ENCODE results near the gene DAPK2.

Gene DAPK2

GRCh38 chr15:63917588-63918316, 128.5 kb downstream of the DAPK2 start:
- DNase-seq (no peak), ATAC-seq (ENCODE audit: insufficient read depth, low read depth) (no peak)
- Histone ChIP-seq H3K4me2 (ENCODE audit: insufficient read depth, low read length) (no peak overlapping the region), H3K9ac (ENCODE audit: low read depth, low read length) (no peak overlapping the region), H3K4me1 (ENCODE audit: insufficient read depth, low read length) (0 out of 2 replicates have a peak, but pooled peaks cover 8% of the 10 kb centered on the region), H3K27ac (ENCODE audit: low read length) (no peak overlapping the region), H3K27me3 (ENCODE audit: insufficient read depth, low read length, poor library complexity) (peaks cover 4% of the 10 kb centered on the region), H3K79me2 (ENCODE audit: insufficient read depth, low read length) (no peaks in the 10 kb centered on the region), H4K20me1 (ENCODE audit: insufficient read depth, low read length) (no peaks in the 10 kb centered on the region), H3K36me3 (ENCODE audit: insufficient read depth, low read length) (no peaks in the 10 kb centered on the region), H3K4me3 (ENCODE audit: low read depth in 1 of 2, low read length in 2 of 2) (no peak overlapping the region), H3K9me3 (ENCODE audit: insufficient read depth, low read length, severe bottlenecking) (no peaks in the 10 kb centered on the region), H2AFZ (ENCODE audit: low read depth, low read length) (no peak overlapping the region)
- TF ChIP-seq EZH2 (IDR thresholded peaks at IDR 0.05; ENCODE audit: borderline replicate concordance, low read depth, low read length, severe bottlenecking) (no peak), CTCF (IDR thresholded peaks at IDR 0.05; ENCODE audit: borderline replicate concordance, extremely low read depth, low read length, poor library complexity, severe bottlenecking) (no peak)

- Histone ChIP-seq H3K9me3 (ENCODE audit: insufficient read depth, low read length, severe bottlenecking) (no peaks in the 10 kb centered on the region), H3K9ac (ENCODE audit: low read depth, low read length) (no peak overlapping the region), H4K20me1 (ENCODE audit: insufficient read depth, low read length) (no peaks in the 10 kb centered on the region), H3K4me3 (ENCODE audit: low read depth in 1 of 2, low read length in 2 of 2) (no peak overlapping the region), H3K4me1 (ENCODE audit: insufficient read depth, low read length) (0 out of 2 replicates have a peak, but pooled peaks cover 8% of the 10 kb centered on the region), H3K4me2 (ENCODE audit: insufficient read depth, low read length) (no peak overlapping the region), H3K36me3 (ENCODE audit: insufficient read depth, low read length) (no peaks in the 10 kb centered on the region), H3K79me2 (ENCODE audit: insufficient read depth, low read length) (no peaks in the 10 kb centered on the region), H3K27me3 (ENCODE audit: insufficient read depth, low read length, poor library complexity) (peaks cover 6% of the 10 kb centered on the region), H3K27ac (ENCODE audit: low read length) (no peak overlapping the region), H2AFZ (ENCODE audit: low read depth, low read length) (no peak overlapping the region)
- no peak for ATAC-seq (ENCODE audit: insufficient read depth, low read depth)
- TF ChIP-seq EZH2 (IDR thresholded peaks at IDR 0.05; ENCODE audit: borderline replicate concordance, low read depth, low read length, severe bottlenecking) (no peak), CTCF (IDR thresholded peaks at IDR 0.05; ENCODE audit: borderline replicate concordance, extremely low read depth, low read length, poor library complexity, severe bottlenecking) (peak; percentile 20)
- DNase-seq, result no peak
These were observed 130.2 kb downstream of the DAPK2 start for GRCh38 chr15:63915873-63916771.

- Histone ChIP-seq H2AFZ (ENCODE audit: low read depth, low read length) (no peak overlapping the region), H3K36me3 (ENCODE audit: insufficient read depth, low read length) (no peaks in the 10 kb centered on the region), H4K20me1 (ENCODE audit: insufficient read depth, low read length) (no peaks in the 10 kb centered on the region), H3K27ac (ENCODE audit: low read length) (no peak overlapping the region), H3K27me3 (ENCODE audit: insufficient read depth, low read length, poor library complexity) (peaks cover 6% of the 10 kb centered on the region), H3K9ac (ENCODE audit: low read depth, low read length) (no peak overlapping the region), H3K79me2 (ENCODE audit: insufficient read depth, low read length) (no peaks in the 10 kb centered on the region), H3K4me3 (ENCODE audit: low read depth in 1 of 2, low read length in 2 of 2) (no peak overlapping the region), H3K4me1 (ENCODE audit: insufficient read depth, low read length) (0 out of 2 replicates have a peak, but pooled peaks cover 3% of the 10 kb centered on the region), H3K9me3 (ENCODE audit: insufficient read depth, low read length, severe bottlenecking) (no peaks in the 10 kb centered on the region), H3K4me2 (ENCODE audit: insufficient read depth, low read length) (no peak overlapping the region)
- TF ChIP-seq CTCF (IDR thresholded peaks at IDR 0.05; ENCODE audit: borderline replicate concordance, extremely low read depth, low read length, poor library complexity, severe bottlenecking), result no peak
- TF ChIP-seq EZH2 (IDR thresholded peaks at IDR 0.05; ENCODE audit: borderline replicate concordance, low read depth, low read length, severe bottlenecking), result no peak
- DNase-seq (no peak), ATAC-seq (ENCODE audit: insufficient read depth, low read depth) (no peak)
These were observed 130.9 kb downstream of the DAPK2 start for GRCh38 chr15:63915209-63915872.
